ENCODE measurements around the gene CTIF. TPM values are rescaled to one million over a fixed set of nuclear protein-coding genes. Genes with fewer than 3 reads are reported as not detected.

Gene CTIF
- total RNA-seq, 1 experiment from 2014 or later, result 26.5 TPM

GRCh38 chr18:48534364-48534763 is 4.5 kb upstream of the CTIF start:
- CTCF ChIA-PET, result no interaction called here

GRCh38 chr18:48535956-48536355 is 2.9 kb upstream of the CTIF start:
- no peak overlapping the region for H3K4me3 ChIP-seq (ENCODE audit: low read depth in 2 of 2, low read length in 2 of 2)
- H3K27ac ChIP-seq (ENCODE audit: low read length), result no peak overlapping the region
- DNase-seq (ENCODE audit: low read depth, low spot score), result no peak
- in situ Hi-C loops (cut with HindIII; ENCODE audit: low pct_unique_long_range_greater_than_20kb, low sequenced_read_pairs), result no loop called here
- no peak for ATAC-seq
- H3K9me3 ChIP-seq (ENCODE audit: control insufficient read depth, insufficient read depth, low read depth, low read length), result no peaks in the 10 kb centered on the region
- TF ChIP-seq CTCF (IDR thresholded peaks at IDR 0.05) (no peak), TCF7L2 (IDR thresholded peaks at IDR 0.05; ENCODE audit: low read depth, low read length) (no peak), SIN3A (IDR thresholded peaks at IDR 0.05; ENCODE audit: borderline replicate concordance, insufficient read depth, low read depth, low read length) (no peak), REST (IDR thresholded peaks at IDR 0.05; ENCODE audit: insufficient read depth in 1 of 2, low read depth in 2 of 2, low read length in 1 of 2) (no peak), POLR2AphosphoS5 (IDR thresholded peaks at IDR 0.05; ENCODE audit: low read depth, low read length) (no peak)
- no peaks in the 10 kb centered on the region for H3K27me3 ChIP-seq (ENCODE audit: control insufficient read depth, insufficient read depth, low read length)
- H3K36me3 ChIP-seq (ENCODE audit: control insufficient read depth, insufficient read depth, low read length), result no peaks in the 10 kb centered on the region
- intact Hi-C loops (cut with micrococcal nuclease; ENCODE audit: unreplicated experiment), result no loop called here
- ChIA-PET CTCF (no interaction called here), POLR2A (no interaction called here)
- H3K4me1 ChIP-seq (ENCODE audit: control insufficient read depth, insufficient read depth, low read length), result no peaks in the 10 kb centered on the region; the same call in 1 of the 2 replicates
- no TSS peak for BruUV-seq (replicated peaks)

More at GRCh38 chr18:48534364-48534763, 4.5 kb upstream of the CTIF start:
- Histone ChIP-seq H3K9me3 (ENCODE audit: control insufficient read depth, insufficient read depth, low read depth, low read length) (no peaks in the 10 kb centered on the region), H3K36me3 (ENCODE audit: control insufficient read depth, insufficient read depth, low read length) (no peaks in the 10 kb centered on the region), H3K27me3 (ENCODE audit: control insufficient read depth, insufficient read depth, low read length) (no peaks in the 10 kb centered on the region), H3K27ac (ENCODE audit: low read length) (no peak overlapping the region), H3K4me3 (ENCODE audit: low read depth in 2 of 2, low read length in 2 of 2) (no peak overlapping the region), H3K4me1 (ENCODE audit: control insufficient read depth, insufficient read depth, low read length) (no peaks in the 10 kb centered on the region; the same call in 1 of the 2 replicates)
- DNase-seq (ENCODE audit: low read depth, low spot score) (no peak), ATAC-seq (no peak)
- TF ChIP-seq POLR2AphosphoS5 (IDR thresholded peaks at IDR 0.05; ENCODE audit: low read depth, low read length) (no peak), CTCF (IDR thresholded peaks at IDR 0.05) (no peak), TCF7L2 (IDR thresholded peaks at IDR 0.05; ENCODE audit: low read depth, low read length) (no peak)
- POLR2A ChIA-PET, result no interaction called here
- intact Hi-C loops (cut with micrococcal nuclease; ENCODE audit: unreplicated experiment), result no loop called here
- no TSS peak for BruUV-seq (replicated peaks)
- in situ Hi-C loops (cut with HindIII; ENCODE audit: low pct_unique_long_range_greater_than_20kb, low sequenced_read_pairs), result no loop called here
